DOHH2 (cell line): ENCODE measurements around the gene MDFIC2.

Experiments used
- H3F3A ChIP-seq: fragments of 200-600 bp; sonication (generic), shearing (Covaris generic); 2 replicates; pipeline ENCODE4 v1.6.0; 2016; ENCODE audit warnings: antibody characterized with exemption, mild to moderate bottlenecking; ENCODE audit not compliant: control insufficient read depth, insufficient read depth
- H3K27ac ChIP-seq: fragments of 200-600 bp; sonication (generic); 2 replicates; pipeline ENCODE4 v1.5.1; 2014; ENCODE audit warnings: low read depth, mild to moderate bottlenecking, low read length, moderate library complexity
- H3K27me3 ChIP-seq: fragments of 200-600 bp; sonication (generic); 2 replicates; pipeline ENCODE4 v1.6.1; 2014; ENCODE audit warnings: mild to moderate bottlenecking, low read length, mixed read lengths; ENCODE audit not compliant: control insufficient read depth
- H3K36me3 ChIP-seq: fragments of 200-600 bp; sonication (generic); 2 replicates; pipeline ENCODE4 v1.6.1; 2014; ENCODE audit warnings: mild to moderate bottlenecking, low read length, moderate library complexity, mixed read lengths; ENCODE audit not compliant: control insufficient read depth
- H3K4me1 ChIP-seq: fragments of 200-600 bp; sonication (generic); 2 replicates; pipeline ENCODE4 v1.6.1; 2014; ENCODE audit warnings: mild to moderate bottlenecking, low read length, mixed read lengths; ENCODE audit not compliant: control insufficient read depth
- H3K4me2 ChIP-seq: fragments of 200-600 bp; sonication (generic); 2 replicates; pipeline ENCODE4 v1.6.0; 2014; ENCODE audit warnings: mild to moderate bottlenecking, low read length, moderate library complexity
- H3K4me3 ChIP-seq: fragments of 200-600 bp; sonication (generic); 2 replicates; pipeline ENCODE4 v1.5.1; 2014; ENCODE audit warnings: mild to moderate bottlenecking, low read length, mixed read lengths
- H3K79me2 ChIP-seq: fragments of 200-600 bp; sonication (generic); 2 replicates; pipeline ENCODE4 v1.6.1; 2014; ENCODE audit warnings: mild to moderate bottlenecking, low read length, mixed read lengths; ENCODE audit not compliant: control insufficient read depth
- H3K9me2 ChIP-seq: fragments of 200-600 bp; sonication (generic); replicated peaks from 2 replicates; pipeline ENCODE4 v1.6.1; 2014; ENCODE audit warnings: mild to moderate bottlenecking, low read length, mixed read lengths; ENCODE audit not compliant: control insufficient read depth
- H3K9me3 ChIP-seq: fragments of 200-600 bp; sonication (generic); 2 replicates; pipeline ENCODE4 v1.6.1; 2014; ENCODE audit warnings: antibody characterized with exemption, low read length, mixed read lengths; ENCODE audit not compliant: control insufficient read depth, insufficient read depth
- H4K20me1 ChIP-seq: fragments of 200-600 bp; sonication (generic); 2 replicates; pipeline ENCODE4 v1.6.0; 2014; ENCODE audit warnings: low read depth, mild to moderate bottlenecking, antibody characterized with exemption, low read length, moderate library complexity; ENCODE audit not compliant: control insufficient read depth, insufficient read depth
- EZH2phosphoT487 ChIP-seq: fragments of 200-600 bp; sonication (generic); IDR thresholded peaks from 2 replicates; pipeline ENCODE4 v1.6.1; 2017; ENCODE audit warnings: borderline replicate concordance, mild to moderate bottlenecking, antibody characterized with exemption, low read length, moderate library complexity, mixed read lengths
- TF ChIP-seq, protein P1 (sequence below): fragments of 200-600 bp; sonication (generic); IDR thresholded peaks from one replicate; pipeline ENCODE4 v1.5.1; 2014; ENCODE audit warnings: antibody characterized with exemption, mild to moderate bottlenecking, low read depth, low read length; ENCODE audit not compliant: poor library complexity, severe bottlenecking

Gene MDFIC2

GRCh38 chr3:70186221-70186620 is 126.2 kb downstream of the MDFIC2 start:
- TF ChIP-seq, protein P1, sequence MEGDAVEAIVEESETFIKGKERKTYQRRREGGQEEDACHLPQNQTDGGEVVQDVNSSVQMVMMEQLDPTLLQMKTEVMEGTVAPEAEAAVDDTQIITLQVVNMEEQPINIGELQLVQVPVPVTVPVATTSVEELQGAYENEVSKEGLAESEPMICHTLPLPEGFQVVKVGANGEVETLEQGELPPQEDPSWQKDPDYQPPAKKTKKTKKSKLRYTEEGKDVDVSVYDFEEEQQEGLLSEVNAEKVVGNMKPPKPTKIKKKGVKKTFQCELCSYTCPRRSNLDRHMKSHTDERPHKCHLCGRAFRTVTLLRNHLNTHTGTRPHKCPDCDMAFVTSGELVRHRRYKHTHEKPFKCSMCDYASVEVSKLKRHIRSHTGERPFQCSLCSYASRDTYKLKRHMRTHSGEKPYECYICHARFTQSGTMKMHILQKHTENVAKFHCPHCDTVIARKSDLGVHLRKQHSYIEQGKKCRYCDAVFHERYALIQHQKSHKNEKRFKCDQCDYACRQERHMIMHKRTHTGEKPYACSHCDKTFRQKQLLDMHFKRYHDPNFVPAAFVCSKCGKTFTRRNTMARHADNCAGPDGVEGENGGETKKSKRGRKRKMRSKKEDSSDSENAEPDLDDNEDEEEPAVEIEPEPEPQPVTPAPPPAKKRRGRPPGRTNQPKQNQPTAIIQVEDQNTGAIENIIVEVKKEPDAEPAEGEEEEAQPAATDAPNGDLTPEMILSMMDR, result no peak
- no peak for TF ChIP-seq EZH2phosphoT487
- H3K9me3 ChIP-seq, result no peaks in the 10 kb centered on the region
- H3K36me3 ChIP-seq, result no peaks in the 10 kb centered on the region
- no peaks in the 10 kb centered on the region for H4K20me1 ChIP-seq
- no peaks in the 10 kb centered on the region for H3K27me3 ChIP-seq
- H3K9me2 ChIP-seq, result no peaks in the 10 kb centered on the region
- H3K4me2 ChIP-seq, result no peak overlapping the region
- H3K79me2 ChIP-seq, result no peaks in the 10 kb centered on the region
- no peak overlapping the region for H3K4me3 ChIP-seq
- no peaks in the 10 kb centered on the region for H3K4me1 ChIP-seq
- no peak overlapping the region for H3K27ac ChIP-seq
- H3F3A ChIP-seq, result no peaks in the 10 kb centered on the region

GRCh38 chr3:70185661-70186060 is 126.8 kb downstream of the MDFIC2 start:
- Histone ChIP-seq H3K79me2 (no peaks in the 10 kb centered on the region), H3K9me3 (no peaks in the 10 kb centered on the region), H3K9me2 (no peaks in the 10 kb centered on the region), H3K4me1 (no peaks in the 10 kb centered on the region), H3K27me3 (no peaks in the 10 kb centered on the region), H3K36me3 (no peaks in the 10 kb centered on the region), H3F3A (no peaks in the 10 kb centered on the region), H3K27ac (no peak overlapping the region), H3K4me3 (no peak overlapping the region), H4K20me1 (no peaks in the 10 kb centered on the region), H3K4me2 (no peak overlapping the region)
- TF ChIP-seq EZH2phosphoT487, result no peak
- TF ChIP-seq, protein P1, result no peak

DNA sequence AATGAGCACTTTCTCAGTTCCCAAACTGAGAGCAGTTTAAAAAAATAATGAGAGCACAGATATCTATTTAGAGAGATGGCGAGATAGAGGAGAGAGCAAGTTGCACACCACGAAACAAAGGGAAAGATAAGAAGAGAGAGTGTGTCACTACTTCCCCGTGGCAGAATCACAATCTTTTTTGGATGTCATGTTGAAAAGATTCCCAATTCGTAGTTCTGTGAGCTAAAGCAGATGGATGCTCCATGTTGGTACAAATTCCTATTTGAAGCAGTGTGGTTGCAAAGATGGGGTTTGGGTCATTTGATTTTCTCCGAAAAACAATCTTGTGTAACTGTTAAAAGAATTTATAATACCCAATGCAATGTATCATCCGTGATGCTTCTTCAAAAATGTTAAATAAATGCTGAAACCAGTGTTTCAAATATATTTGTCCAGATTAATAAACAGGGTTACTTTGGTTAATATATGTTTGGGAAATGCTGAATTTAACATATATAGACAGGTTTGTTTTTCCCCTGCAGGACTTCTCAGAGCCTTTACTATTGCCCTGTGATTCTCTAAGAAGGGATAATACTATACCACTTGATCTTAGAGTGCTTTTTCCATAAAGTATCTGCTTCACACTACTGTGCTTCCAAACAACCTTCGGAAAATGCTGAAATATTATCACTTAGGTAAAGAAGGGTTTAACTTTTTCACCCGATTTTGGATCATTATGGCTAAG is 128.5 kb downstream of the MDFIC2 start:
- Histone ChIP-seq H3K9me2 (no peaks in the 10 kb centered on the region), H3K4me1 (no peaks in the 10 kb centered on the region), H3F3A (no peaks in the 10 kb centered on the region), H3K27ac (no peak overlapping the region), H3K4me3 (no peak overlapping the region), H3K79me2 (no peaks in the 10 kb centered on the region), H3K36me3 (no peaks in the 10 kb centered on the region), H3K27me3 (no peaks in the 10 kb centered on the region), H3K9me3 (no peaks in the 10 kb centered on the region), H4K20me1 (no peaks in the 10 kb centered on the region), H3K4me2 (no peak overlapping the region)
- no peak for TF ChIP-seq EZH2phosphoT487
- TF ChIP-seq, protein P1, result no peak

DNA sequence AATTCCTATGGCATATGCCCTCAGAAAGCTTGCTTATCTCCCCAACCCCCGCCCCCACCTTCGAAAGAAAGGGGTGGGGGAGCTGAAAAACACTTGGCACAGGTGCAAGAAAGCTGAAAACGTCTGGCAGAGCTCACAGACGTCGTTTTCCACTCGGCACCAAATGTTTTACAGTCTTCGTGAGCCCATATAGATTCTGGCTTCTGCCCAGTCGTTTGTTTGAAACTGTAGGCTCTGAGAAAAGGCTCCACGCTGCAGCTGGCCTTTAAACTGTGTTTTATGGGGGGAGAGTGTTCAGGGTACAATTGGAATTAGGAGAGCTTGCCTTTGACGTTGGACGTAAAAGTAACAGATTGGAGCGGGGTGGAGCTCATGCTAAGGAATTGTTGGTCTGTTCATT is 130.3 kb downstream of the MDFIC2 start:
- H3K4me2 ChIP-seq, result no peak overlapping the region
- H3K9me2 ChIP-seq, result no peaks in the 10 kb centered on the region
- H3K79me2 ChIP-seq, result no peaks in the 10 kb centered on the region
- no peaks in the 10 kb centered on the region for H4K20me1 ChIP-seq
- H3K9me3 ChIP-seq, result no peaks in the 10 kb centered on the region
- no peaks in the 10 kb centered on the region for H3F3A ChIP-seq
- no peak overlapping the region for H3K4me3 ChIP-seq
- no peaks in the 10 kb centered on the region for H3K36me3 ChIP-seq
- H3K27ac ChIP-seq, result no peak overlapping the region
- no peak for TF ChIP-seq EZH2phosphoT487
- TF ChIP-seq, protein P1, result no peak
- no peaks in the 10 kb centered on the region for H3K27me3 ChIP-seq
- H3K4me1 ChIP-seq, result no peaks in the 10 kb centered on the region
